NCI-H524 treated with DMSO at 0.1 percent for 48 hours (cell line): ENCODE results near the gene TP53RK.
"Not testable (repeated sequence)": the region's sequence is repeated elsewhere in the genome, so short reads cannot be mapped to it uniquely, and the experiment has no call there.

ENCODE experiments used
- DNase-seq: peaks from one replicate; lab custom pipeline; 2025; lab: John Stamatoyannopoulos, UW

TP53RK gene

DNA sequence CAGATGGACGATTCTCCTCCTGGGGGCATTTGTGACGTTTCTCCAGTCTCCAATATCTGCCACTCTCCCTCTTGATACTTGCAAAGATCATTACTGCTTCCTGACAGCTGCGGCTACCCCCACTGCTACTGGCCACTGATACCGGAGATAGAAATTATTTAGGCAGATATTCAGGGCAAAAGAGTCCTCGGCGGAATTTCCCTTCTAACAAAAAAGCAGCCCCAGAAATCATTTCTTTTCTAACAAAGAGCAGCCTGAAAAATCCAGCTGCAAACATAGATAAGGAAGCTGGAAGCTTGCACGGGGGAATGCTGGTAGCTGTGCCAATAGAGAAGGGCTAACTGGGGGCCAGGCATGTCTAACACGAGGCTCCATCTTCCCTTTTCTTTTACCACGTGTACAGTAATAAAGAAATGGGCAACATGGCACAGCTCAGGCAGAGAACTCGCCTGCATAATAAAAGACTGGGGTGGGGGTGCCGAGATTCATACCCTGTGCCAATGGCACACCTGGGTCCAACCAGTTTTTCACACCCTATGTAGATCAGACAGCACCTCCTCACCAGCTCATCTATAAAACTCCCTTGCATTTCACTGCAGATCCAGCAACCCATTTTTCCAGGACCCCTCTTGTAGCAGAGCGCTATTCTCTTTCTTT is 6.1 kb downstream of the TP53RK start:
- DNase-seq = no peak

DNA sequence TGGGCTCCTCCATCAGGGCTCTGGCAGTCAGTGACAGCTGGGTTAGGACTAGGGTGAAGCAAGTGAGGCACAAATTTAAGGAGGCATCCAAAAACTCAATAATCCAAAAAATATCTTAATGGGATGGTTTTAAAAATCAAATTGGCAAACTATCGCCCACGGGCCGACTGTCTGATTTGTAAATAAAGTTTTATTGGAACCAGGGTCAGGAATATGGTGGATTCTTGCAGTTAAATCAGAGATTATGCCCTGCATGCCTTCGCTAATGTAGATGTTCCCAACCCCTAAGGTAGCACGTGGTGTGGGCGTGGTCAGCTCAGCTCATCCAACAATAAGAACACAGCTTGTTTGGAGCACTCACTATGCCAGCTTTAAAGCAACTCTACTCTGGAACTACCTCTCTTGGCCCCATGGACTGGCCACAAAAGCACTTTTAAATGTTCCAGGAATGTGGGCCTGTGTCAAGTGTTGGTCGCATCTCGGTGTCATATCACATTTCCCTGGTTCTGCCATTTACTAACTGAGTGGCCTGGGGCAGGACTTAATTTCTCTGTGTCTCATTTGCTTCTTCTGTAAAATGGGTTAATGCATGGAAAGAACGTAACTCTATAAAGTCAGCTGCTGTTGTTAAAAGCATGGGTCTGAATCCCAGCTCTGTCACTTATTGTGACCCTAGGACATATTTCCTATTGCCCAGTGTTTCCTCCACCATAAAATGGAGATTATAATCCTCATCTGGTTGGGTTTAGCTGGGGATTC is 7.0 kb downstream of the TP53RK start:
- no peak for DNase-seq

DNA sequence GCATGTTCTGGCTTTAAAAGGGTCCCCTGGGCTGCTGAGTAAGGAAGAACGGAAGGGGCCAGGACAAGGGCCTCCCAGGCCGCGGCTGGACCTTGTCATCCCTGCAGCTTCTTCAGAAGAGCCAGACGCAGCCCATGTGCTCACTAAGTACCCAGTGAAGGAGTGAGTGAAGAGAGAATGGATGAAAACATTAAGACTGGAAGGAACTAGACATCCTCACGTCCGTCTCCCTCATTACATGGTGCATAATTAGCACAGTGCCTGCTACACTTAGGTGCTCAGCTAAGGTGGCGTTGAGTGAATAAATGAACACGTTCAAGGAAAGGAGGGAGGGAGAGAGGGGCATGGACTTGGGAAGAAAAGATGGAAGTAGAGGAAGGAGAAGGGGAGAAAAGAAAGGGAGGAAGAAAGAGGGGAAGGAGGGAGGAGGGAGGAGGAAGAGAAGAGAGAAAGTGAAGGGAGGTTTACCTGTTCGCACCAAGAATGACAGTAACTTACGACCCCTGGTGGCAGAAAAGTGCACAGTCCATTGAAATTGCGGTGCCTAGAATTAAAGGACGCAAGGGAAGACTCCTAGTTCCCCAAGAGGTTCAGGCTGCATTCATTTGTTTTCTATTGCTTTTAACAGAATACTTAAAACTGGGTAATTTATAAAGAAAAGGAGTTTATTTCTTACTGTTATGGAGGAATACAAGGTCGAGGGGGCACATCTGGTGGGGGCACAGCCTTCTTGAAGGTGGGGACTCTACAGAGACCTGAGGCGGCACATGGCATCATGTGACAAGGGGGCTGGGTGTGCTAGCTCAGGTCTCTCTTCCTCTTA is 8.0 kb downstream of the TP53RK start:
- DNase-seq = peak; percentile 34

DNA sequence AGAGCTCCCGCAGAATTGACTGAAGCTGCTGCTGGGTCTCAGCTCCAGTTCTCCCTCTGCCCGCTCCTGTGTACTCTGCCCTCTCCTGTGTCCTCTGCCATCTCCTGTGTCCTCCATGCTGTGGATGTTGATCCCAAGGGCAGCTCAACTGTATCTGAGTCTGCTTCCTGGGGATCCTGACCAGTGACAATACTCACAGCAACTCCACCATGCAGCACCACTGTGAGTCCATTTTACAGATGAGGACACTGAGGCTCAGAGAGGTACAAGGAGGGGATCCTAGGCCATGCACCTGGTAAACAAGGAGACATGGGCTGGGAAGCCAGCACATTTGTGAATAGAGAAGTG is 8.6 kb downstream of the TP53RK start:
- no peak for DNase-seq

DNA sequence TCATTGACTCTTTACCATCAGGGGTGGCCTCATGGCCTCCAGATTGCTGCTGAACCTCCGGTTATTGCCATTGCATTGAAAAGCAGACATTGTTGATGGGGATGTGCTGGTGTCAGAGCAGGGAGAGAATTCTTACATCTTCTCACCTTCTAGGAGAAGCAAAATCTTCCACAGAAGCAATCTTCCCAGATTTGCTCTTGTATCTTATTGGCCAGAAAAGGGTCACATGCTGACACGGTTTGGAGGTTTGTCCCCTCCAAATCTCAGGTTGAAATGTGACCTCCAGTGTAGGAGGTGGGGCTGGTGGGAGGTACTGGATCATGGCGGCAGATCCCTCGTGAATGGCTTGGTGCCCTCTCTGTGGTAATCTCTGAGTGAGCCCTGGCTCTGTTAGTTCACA is 10.7 kb downstream of the TP53RK start:
- DNase-seq = no peak

DNA sequence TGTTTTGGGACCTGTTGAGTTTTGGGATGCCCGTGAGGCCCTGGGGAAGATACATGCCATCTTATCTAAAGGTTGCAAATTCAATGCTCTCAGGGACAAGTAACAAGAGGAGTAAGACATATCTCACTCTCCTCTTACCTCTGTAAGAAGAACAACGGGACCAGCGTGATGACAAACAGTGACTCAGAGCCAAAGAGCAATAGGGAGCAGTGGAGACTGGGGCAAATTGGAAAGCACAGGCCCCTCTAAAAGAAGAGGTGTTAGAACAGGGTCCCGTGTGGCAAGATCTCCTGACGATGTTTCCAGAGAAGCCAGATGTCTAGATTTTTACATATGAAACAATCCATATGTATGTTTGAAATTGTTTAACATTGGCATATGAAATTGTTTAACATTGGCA is 11.6 kb downstream of the TP53RK start:
- no peak for DNase-seq

DNA sequence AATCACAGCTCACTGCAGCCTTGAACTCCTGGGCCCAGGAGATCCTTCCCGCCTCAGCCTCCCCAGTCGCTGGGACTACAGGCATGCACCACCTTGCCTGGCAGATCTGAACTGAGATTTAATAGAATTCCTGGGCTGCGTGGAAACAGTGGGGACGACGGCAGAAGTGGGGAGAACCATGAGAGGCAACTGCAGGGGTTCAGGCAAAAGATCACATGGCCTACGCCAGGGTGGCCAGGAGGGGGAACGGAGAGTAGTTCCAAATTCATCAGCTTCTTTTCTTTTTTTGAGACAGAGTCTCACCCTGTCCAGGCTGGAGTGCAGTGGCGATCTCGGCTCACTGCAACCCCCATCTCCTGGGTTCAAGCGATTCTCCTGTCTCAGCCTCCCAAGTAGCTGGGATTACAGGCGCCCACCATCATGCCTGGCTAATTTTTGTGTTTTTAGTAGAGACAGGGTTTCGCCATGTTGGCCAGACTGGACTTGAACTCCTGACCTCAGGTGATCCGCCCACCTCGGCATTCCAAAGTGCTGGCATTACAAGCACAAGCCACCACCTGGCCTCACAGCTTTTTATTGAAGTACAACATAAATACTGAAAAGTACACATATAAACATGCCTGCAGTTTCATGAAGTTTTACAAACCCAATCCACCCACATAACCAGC is 12.5 kb downstream of the TP53RK start:
- not testable (repeated sequence) for DNase-seq

DNA sequence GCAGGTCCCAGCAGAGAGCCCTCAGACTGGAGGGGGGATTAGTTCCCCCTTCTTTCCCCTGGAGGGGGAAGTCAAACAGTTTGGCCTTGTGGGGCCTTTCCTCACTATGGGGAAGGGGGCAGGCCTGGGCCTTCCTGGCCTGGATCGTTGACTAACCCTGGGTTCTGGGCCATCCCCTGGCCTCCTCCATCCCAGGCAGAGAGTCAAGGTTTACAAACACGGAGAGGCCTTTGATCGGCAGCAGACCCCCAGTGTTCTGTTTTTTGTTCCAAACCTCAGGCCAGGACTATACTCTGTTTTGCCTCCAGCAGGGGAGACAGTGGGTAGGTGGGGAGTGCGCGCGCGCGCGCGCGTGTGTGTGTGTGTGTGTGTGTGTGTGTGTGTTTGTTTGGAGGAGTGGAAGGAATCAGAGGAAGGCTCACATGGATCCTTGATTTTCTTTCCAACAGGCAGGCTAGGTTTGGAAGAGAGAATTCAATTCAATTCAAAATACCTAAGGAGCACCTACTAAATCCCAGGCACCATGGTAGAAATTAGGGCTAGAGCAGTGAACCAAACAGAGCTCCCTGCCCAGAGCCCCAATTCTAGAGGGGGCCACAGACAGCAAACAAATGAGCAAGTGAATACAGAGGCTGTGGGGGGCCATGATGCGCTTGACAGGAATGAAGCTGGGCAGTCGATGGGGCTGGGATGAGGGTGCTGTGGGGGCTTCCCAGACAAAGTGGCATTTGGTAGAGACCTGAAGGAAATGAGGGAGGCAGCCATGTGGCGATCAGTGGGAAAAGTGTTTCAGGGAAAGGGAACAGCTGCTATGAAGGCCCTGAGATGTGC is 14.8 kb downstream of the TP53RK start:
- no peak for DNase-seq

DNA sequence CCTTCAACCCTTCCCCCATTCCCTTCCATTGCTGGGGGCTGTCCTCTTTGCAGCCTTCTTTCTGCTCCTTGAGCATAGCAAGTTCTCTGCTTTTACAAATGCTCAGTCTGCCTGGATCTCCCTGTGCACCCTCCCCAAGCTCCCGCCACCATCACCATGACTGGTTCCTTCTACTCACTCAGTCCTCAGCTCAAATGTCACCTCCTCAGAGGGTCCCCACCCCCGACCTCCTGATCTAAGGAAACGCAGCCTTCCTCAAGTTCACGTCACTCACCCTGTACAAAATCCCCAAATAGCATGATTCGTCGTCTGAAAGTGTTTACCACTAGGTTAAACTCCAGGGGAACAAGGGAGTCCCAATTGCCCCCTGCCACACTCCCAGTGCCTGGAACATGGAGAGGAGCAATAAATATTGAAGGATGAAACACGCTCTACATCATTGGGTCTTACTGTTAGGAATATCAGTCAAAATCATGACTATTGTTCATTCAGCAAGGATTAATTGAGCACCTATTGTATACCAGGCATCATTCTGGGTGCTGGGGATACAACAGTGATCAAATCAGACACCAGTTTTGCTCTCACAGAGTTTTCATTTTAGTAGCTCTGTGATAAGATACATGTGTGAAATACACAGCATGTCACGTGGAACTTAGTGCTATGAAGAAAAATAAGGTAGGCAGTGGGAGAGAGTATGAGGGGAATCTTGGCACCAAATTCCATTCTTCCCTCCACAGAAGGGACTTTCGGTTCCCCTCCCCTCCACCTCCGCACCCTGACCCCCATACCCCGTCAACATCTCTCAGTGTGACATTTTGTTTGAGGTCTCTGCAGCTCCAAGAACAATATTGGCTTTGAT is 15.6 kb downstream of the TP53RK start:
- DNase-seq = no peak

DNA sequence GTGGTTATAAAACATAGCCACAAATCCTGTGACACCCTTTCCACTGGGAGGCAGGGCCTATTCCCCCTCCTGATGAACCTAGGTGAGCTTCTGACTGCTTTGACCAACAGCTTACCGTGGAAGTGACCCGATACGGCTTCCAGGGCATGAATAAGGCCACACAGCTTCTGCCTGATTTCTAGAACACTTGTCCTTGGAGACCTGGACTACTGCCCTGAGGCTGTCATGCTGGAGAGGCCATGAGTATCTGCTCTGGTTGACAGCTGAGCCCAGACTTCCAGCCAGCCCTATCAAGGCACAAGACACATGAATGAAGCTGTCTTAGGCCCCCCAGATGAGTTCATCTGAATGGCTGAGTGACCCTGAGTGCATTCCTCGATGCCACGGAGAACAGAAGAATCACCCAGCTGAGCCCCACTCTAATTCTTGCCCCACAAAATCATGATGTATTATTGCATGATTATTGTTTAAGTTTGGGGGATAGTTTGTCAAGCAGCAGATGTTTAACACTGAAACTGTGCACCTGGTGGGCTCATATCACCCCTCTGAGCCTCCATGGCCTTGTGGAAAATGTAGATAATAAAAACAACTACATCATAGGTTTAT is 16.6 kb downstream of the TP53RK start:
- no peak for DNase-seq

DNA sequence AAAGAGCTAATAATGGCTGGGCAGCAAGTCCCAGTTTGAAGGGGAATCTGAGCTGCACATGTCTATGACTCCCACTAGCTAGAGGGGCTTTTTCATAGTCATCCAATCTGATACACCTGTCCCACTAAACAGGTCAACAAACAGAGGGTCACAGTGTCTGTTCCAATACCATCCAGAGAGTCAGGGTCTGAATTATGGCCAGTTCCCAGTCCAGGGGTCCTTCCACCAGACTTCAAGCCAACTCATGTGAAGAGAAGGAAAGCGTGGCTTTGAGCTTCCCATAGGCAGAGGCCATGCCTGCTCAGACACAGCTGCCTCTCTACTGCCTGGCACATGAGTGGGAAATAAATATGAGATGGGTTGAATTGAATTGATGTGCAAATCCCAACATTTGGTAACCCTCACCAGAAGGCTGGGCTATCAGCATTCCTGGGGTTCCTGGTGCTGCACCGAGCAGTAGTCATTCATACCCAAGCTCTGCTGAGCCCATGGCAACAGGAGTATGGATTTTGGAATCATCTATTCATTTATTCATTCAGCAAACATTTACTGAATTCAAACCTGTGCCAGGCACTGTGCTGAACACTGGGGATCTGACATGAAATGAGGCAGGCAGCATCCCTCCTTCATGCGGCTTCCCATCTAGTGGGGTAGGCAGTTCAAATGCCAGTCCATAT is 17.2 kb downstream of the TP53RK start:
- DNase-seq = no peak

DNA sequence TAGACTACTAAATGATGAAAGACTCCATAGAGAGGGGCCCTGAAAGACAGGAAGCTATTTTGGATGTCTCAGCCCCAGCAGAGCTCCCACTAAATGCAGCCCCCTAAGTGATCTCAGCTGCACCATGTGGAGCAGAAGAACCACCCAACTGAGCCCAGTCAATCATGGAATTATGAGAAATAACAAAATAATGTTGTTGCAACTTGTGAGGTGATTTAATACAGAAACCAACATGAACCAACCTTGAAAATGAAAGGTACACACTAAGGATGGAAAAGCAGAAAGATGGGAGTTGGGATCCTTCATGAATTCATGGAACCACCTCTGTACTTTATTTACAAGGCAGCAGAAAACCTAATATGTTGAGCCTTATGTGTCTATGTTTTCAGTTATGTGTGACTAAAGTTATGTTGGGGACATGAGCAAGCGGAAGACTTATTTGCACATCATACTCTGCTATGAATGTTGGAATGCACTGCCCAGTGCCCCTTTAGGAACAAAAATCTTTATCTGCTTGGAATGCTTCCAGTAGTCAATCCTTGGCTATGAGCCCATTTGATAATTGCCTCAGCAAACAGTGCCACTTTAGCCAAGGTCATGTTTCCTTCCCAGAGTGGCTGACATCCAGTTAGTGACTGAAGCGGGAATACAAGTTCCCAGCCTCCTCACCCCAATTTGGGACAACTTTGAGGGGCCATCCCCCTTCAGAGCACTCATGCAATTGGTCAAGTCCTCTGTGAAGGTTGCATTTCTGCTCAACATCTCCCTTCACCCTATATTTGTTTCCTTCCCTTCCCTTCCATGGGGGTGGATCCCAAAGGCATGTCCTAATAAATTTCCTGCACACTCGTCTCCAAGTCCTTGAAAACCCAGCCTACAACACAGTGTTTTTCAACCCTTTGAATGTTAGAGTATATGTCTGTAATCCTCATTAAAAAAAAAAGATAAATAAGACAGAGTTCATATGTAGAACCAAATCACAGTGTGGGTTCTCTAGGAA is 18.4 kb downstream of the TP53RK start:
- no peak for DNase-seq

DNA sequence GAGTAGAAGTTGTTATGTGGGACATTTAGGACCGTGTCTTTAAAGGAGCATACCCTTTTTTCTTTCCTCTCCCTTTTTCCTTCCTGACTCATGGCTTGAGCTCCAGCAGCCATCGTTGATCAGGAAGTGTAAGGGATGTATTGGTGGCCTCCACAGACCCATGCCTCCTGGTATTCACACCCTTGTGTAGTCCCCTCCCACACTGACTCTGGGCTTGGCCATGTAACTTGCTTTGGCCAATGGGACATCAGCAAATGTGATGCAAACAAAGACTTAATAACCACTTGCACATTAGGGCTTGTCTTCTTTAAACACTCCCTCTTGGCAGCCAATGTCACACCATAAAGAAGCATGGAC is 19.0 kb downstream of the TP53RK start:
- no peak for DNase-seq

DNA sequence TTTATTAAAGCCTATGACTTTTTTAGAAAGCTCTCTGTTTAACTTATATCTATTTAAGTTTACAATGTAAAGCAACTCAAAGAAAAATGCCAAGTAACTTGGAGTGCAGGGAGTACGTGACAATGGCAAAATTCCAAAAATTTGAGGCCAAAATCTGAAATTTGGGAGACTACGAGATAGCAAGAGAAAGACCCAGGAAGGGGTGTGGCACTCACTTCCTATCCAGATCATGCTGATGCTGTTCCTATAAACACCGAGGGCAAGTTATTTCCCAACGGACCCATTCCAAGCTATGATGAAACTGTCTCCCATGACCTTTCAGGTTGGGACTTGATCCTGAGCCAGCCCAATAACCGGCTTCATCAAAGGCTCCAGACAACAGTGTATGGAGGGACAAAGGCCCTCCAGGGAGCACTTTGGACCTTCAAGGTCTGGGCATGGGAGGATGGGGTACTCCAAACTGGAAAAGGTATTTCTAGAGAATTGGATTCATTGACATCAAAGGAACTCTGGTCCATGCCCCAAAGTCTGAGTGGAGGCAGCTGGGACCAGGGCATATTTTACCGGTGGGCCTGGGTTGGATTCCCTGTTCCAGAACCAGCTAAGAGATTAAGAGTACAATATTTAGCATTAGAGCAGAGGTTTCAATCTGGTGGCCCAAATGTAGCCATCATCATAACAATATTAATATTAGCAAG is 22.3 kb downstream of the TP53RK start:
- no peak for DNase-seq

DNA sequence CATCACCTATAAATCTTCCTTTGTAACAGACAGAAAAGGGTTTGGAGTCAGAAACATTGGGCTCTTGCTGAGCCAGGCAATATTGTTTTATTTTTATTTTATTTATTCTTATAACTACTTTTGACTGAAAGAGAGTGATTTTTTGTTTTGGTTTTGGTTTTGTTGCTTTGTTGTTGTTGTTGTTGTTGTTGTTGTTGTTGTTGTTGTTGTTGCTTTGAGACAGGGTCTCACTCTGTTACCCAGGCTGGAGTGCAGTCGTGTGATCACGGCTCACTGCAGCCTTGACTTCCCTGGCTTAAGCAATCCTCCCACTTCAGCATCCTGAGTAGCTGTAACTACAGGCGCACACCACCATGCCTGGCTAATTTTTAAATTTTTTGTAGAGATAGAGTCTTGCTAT is 22.9 kb downstream of the TP53RK start:
- no peak for DNase-seq

DNA sequence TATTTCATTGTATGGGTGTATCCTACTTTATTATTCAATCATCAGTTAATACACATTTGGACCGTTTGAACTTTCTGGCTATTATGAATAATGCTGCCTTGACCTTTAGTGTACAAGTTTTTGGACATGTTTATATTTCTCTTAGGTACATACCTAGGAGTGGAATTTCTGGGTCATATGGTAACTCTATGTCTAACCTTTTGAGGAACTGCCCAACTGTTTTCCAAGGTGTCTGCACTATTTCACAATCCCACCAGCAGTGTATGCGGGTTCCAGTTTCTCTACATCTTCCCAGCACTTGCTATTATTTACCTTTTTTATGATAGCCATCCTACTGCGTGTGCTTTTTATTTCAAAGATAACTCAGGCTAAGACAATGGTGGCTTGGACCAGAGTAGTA is 23.6 kb downstream of the TP53RK start:
- no peak for DNase-seq

DNA sequence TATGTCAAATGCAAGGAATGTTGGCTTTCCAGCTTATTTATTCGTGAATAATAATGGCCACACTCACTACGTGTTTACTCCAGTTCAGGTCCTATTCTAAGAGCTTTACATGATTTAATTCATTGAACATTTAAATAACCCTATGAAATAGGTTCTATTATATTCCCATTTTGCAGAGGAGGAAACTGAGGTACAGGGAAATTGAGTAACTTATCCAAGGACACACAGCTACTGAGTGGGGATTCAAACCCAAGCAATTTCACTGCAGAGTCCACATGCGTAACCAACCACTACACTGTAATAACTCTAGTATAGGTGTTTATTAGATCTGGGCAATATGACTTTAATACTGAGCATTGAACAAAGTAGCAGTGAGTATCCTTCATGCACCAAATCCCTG is 25.7 kb downstream of the TP53RK start:
- DNase-seq = no peak

DNA sequence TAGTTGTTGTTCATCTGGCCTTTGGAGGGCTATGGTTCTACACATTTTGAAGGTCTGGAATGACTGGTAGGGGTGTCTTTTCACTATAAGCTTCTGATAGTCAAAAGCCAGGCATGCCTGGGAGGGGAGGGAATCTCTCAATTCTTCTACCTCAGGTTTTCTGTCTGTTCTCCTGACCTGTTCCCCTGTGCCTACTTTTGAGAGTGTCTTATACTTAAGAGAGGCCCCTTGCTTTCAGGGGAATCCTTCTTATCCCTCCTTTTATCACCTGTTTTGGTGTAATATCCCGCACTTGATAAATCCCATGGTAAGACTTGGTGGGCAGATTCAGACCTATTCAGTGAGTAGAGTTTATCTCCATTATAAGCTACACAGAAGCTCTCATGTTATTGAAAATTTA is 27.6 kb downstream of the TP53RK start:
- DNase-seq = no peak
